ENCODE data around the gene SH2D2A. TPM values are rescaled to one million over a fixed set of nuclear protein-coding genes. Genes with fewer than 3 reads are reported as not detected.

The SH2D2A gene
- total and polyA plus RNA-seq, 2 of the 4 experiments (the other 2 are of a cell fraction): not detected

GRCh38 chr1:156832434-156832833, 15.8 kb upstream of the SH2D2A start:
- Histone ChIP-seq H3K4me2 (ENCODE audit: low read depth, low read length) (no peak overlapping the region), H2BK5ac (ENCODE audit: low read depth, low read length, poor library complexity, severe bottlenecking) (no peak overlapping the region), H3K4ac (ENCODE audit: low read depth, low read length) (no peak overlapping the region), H2AK9ac (replicated peaks; ENCODE audit: low read depth, low read length, poor library complexity) (no peak overlapping the region), H3K36me3 (ENCODE audit: control insufficient read depth, insufficient read depth, low read length) (no peaks in the 10 kb centered on the region), H4K20me1 (ENCODE audit: insufficient read depth, low read length) (no peaks in the 10 kb centered on the region), H3K9ac (ENCODE audit: low read depth, low read length) (no peak overlapping the region), H3K14ac (replicated peaks; ENCODE audit: low read depth, low read length) (no peak overlapping the region), H3K4me3 (ENCODE audit: insufficient read depth, low read depth, low read length) (no peak overlapping the region), H3K79me1 (ENCODE audit: low read depth in 1 of 2, low read length in 2 of 2) (no peaks in the 10 kb centered on the region), H3K56ac (ENCODE audit: extremely low read depth, insufficient read depth, low read length) (no peak overlapping the region), H4K8ac (ENCODE audit: low read depth in 2 of 2, low read length in 2 of 2) (no peak overlapping the region), H3K18ac (ENCODE audit: low read depth, low read length) (no peak overlapping the region), H3K27me3 (ENCODE audit: control insufficient read depth, insufficient read depth, low read length) (peaks cover 79% of the 10 kb centered on the region), H4K5ac (ENCODE audit: low read depth, low read length) (no peak overlapping the region), H2BK20ac (ENCODE audit: low read depth, low read length) (no peak overlapping the region), H3K27ac (ENCODE audit: insufficient read depth, low read length) (no peak overlapping the region), H2AK5ac (ENCODE audit: low read depth, low read length) (no peak overlapping the region), H2AFZ (replicated peaks; ENCODE audit: low read length, poor library complexity) (no peak overlapping the region), H3K9me3 (ENCODE audit: control insufficient read depth, insufficient read depth, low read length) (no peaks in the 10 kb centered on the region), H2BK120ac (ENCODE audit: low read depth, low read length) (no peak overlapping the region), H3K23ac (ENCODE audit: low read depth, low read length) (no peak overlapping the region), H3K9me1 (ENCODE audit: insufficient read depth, low read length) (no peaks in the 10 kb centered on the region), H2BK15ac (ENCODE audit: low read depth, low read length) (no peak overlapping the region), H4K91ac (ENCODE audit: insufficient read depth, low read depth, low read length) (no peak overlapping the region), H3K4me1 (ENCODE audit: control insufficient read depth, insufficient read depth, low read length) (no peaks in the 10 kb centered on the region)
- intact Hi-C loops (cut with micrococcal nuclease) (no loop called here), dilution Hi-C loops (cut with HindIII; ENCODE audit: low sequenced_read_pairs, unreplicated experiment) (no loop called here), in situ Hi-C loops (cut with MboI; ENCODE audit: low sequenced_read_pairs) (no loop called here)
- ChIA-PET POLR2A (ENCODE audit: unreplicated experiment) (no interaction called here), CTCF (no interaction called here)
- TF ChIP-seq MAFK (IDR thresholded peaks at IDR 0.05; ENCODE audit: low read depth, low read length): no peak
- no TSS peak for BruUV-seq (replicated peaks)
- ATAC-seq (ENCODE audit: low read depth): no peak
- WGBS, 2 experiments (ENCODE audit: extremely low coverage in 2 of 2, insufficient read length in 1 of 2): 43% methylated on average over 1 of the region's 5 CpGs; no CpG with 5 or more reads in 1 of the 2 experiments
- no peak for DNase-seq
